HTERT RPE-1 (cell line): ENCODE data around the gene SNCAIP.
"Not testable (repeated sequence)": the region's sequence is repeated elsewhere in the genome, so short reads cannot be mapped to it uniquely, and the experiment has no call there.

ENCODE experiments used
- in situ Hi-C: fragments of 300-500 bp; cut with MboI; formaldehyde crosslinking; loops from 4 replicates; pipeline ENCODE4 v1.14.3; 2020; ENCODE audit warnings: low sequenced_read_pairs

The SNCAIP gene

DNA sequence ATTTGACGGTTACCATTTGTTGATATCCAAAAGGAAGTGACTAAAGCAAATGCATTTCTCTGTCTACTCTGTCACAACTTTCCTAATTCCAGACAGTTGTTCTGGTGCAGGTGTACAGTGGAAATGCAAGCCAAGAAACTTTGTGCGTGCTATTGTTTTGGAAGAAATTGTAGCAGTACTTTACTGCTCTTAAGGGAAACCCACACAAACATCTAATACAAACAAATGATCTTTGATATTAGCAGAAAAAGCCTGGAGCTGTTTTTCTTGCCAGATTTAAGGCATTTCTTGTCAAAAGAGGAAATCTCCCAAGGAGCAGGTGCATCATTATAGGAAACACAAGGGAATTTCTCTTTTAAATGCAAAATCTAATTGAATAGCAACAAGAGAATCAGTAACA, 2.0 kb downstream of the SNCAIP start:
- in situ Hi-C loops: no loop called here

GRCh38 chr5:122315521-122315920, 3.5 kb downstream of the SNCAIP start:
- in situ Hi-C loops: no loop called here

DNA sequence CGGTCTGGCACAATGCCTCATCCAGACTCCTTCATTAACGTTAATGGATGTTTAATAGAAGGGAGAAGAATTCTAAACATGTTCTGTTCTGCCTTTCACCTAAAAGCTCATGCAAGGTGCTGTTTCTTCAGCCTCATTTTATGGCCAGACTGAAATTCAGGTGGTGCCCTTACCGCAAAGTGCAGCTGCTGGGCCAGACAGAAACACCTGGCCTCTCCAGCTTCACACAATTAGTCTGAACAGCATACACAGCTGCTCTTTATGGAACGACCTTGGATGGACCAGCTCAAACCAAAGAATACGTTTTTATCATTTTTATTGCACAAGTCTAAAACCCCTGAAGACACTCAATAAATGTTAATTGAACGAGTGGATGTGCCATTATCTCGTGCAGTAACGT, 4.6 kb downstream of the SNCAIP start:
- in situ Hi-C loops: no loop called here

- in situ Hi-C loops: no loop called here
Measured at GRCh38 chr5:122319897-122320296, 7.9 kb downstream of the SNCAIP start.

DNA sequence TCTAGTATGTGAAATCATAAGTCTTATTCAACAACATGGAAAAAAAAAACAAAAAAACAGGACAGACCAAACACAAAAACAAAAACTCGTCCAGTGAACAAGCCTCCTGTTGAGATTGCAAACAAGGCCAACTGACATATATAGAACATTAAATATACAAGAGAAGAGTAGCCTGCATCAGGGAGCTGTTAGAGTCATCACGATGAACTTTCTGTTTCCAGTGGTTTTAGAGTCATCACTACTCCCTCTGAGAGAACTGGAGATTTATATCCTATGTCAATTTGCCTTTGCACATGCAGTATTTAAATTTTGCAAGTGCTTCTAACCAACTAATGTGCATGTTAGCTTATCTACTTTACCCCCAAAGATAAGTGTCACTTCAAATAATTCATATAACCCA, 9.9 kb downstream of the SNCAIP start:
- in situ Hi-C loops: no loop called here

DNA sequence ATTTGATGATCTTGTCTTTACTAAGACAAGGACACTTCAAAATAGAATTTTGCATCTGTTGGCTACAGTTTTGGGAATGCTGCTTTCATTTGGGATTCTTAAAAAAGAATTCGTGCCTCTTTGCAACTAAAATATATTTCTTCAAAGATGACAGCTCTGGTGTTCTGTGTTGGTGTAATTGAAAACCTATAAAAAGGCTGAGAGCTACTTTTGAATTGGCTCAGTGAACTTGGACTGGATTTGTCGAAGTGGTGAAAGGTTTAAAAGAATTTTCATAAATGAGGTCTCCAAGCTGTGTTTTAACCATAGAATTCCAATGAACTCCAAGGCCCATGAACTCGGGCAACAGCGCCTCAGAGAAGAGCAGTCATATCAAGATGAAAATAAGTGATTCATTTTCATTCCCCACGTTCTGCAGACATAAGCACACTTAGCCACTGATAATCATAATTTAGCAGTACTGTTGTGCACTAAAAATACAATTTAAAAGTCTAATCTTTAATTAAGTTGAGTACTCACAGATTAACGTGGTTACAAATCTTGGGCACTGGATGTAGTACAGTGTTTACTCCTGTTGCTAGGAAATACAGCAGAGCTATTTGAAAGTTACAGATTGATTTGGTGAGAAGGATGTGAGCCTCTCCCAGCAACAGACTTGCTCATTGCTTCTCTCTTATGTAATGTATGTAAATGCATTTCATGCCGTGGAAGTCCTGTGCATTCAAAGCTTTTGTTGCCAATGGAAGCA, 10.9 kb downstream of the SNCAIP start:
- in situ Hi-C loops: no loop called here

GRCh38 chr5:122323738-122324137, 11.7 kb downstream of the SNCAIP start:
- in situ Hi-C loops: no loop called here

DNA sequence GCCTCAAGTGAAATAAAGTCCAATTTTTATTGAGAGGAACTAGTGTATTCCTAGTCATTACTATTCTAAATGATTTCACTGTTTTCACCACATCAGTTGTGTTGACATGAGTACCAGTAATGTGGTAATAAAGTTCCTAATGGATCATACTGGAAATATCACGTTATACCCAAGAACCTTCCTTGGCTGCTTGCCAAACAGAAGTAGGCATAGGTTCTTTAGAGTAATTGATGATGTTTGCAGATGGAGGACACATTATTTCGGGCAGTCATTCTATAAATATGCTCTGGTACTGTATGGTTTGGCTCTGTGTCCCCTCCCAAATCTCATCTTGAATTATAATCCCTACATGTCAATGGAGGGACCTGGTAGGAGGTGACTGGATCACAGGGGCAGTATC, 15.1 kb downstream of the SNCAIP start:
- in situ Hi-C loops: no loop called here

DNA sequence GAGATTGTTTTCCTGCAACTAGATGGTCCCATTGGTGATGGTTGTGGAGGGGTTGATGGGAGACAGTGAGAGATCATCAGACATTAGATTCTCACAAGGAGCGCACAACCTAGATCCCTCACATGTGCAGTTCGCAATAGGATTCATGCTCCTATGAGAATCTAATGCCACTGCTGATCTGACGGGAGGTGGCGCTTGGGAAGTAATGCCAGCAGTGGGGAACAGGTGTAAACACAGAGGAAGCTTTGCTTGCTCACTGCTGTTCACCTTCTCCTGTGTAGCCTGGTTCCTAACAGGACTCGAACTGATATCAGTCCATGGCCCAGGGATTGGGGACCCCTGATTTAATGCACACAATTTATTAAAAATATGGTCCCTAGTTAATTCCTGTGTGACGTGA, 18.8 kb downstream of the SNCAIP start:
- in situ Hi-C loops: no loop called here

DNA sequence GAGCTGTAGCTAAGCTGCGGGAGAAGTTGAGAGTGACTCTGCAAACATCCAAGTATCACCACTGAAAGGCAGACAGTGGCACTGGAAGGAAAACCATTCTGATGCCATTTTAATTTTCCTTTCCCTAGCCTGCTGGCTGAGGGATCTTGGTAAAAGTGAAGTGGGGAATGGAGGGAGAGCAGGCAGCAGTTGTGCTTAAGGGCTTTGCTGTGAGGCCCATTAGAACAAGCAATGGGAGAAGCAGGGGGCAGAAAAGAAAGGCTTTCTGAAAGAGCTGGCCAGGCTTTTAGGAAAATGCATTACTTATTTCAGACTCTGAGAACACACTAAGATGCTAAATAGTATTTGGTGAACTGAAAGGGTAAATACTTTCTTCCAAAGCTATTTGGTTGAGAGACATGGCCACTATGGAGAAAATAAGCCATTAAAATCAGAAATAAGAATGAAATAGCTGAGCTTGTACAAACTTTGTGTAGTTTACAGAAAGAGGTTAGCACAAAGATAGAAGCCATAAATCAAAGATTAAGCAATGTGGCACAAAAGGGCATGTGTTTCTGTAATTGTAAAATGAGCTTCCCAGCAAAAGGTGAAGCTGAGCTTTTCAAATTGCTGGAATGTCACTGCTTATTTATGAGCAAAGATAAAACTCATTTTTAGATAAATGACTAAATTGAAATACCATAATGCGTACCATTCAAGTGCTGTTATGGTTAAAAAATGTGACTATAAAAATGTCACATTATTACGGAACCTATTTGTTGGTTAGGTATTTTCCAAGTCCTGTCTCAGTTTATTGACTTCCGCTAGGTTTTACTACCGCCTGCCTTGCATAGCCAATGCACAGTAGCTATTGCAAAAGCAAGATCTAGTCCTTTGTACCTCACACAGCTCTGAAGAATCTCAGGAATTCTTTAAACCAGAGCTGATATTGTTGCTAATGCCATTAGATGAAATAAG, 20.8 kb downstream of the SNCAIP start:
- in situ Hi-C loops: no loop called here

GRCh38 chr5:122333564-122333963, 21.5 kb downstream of the SNCAIP start:
- in situ Hi-C loops: no loop called here

GRCh38 chr5:122339591-122339990, 27.6 kb downstream of the SNCAIP start:
- in situ Hi-C loops: no loop called here

GRCh38 chr5:122341087-122341486, 29.1 kb downstream of the SNCAIP start:
- in situ Hi-C loops: no loop called here

DNA sequence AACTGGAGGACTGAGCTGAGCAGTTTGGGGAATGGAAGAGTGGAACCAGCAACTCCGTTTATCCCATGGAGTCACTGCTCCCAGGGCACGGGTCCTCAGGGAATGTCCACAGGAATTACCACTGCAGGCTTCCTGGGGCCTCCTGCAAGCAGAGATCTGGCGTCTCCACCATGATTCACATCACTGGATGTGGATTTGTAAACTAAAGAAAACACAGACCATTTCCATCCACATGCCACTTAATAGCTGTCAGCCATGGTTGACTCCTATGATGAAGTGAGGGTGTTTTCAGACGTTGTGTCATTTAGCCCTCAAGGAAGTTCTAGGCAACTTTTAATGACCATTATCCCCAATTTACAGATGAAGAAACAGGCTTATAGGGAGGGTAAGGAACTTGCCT, 30.2 kb downstream of the SNCAIP start:
- in situ Hi-C loops: no loop called here

GRCh38 chr5:122346897-122347581, 35.0 kb downstream of the SNCAIP start:
- in situ Hi-C loops: no loop called here

DNA sequence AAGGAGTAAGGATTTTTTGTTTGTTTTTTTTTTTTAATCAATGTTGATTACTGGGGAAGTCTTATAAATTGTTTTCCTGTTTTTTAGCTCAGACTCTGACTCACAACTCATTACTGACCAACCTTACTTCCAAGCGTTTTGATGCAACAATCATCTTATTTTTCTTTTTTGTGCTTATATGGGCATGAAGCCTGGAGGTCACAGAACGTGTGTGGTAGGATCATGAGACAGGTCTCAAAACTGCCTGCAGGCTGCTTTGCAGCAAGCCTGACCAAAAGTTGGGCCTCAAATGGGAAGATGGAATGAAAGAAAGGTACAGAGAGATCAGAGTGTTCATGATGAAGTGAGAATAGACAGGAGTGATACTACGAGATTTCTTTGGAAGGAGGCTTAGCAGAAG, 38.5 kb downstream of the SNCAIP start:
- in situ Hi-C loops: no loop called here

DNA sequence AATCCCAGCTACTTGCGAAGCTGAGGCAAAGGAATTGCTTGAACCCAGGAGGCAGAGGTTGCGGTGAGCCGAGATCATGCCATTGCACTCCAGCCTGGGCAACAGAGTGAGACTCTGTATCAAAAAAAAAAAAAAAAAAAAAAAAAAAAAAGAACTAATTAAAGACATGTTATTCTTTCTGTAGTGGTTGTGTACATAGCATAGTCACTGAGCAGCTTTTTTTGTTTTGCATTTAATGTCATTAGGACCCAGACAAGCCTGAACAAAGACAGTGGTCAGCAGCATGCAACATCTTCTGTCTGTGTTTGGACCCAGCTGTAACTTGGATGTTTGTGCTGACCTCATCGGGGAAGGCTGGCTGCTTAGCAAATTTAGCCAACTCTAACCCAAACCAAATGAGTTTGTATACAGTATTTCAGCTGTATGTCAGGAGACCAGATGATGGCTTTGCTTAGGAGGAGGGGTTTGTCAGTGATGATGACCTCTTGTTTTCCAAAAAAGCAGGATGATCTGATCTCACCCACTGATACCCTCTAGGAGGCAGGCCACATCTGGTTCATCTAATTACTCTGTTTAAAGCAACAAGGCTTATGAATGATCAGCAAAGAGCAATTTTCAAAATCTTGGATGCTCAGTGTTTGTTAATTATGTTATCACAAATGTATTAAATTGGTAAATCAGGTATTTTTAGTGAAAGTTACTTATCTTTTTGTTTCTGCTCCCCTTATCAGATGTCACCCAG, 39.5 kb downstream of the SNCAIP start:
- in situ Hi-C loops: no loop called here

- in situ Hi-C loops: no loop called here
Measured at GRCh38 chr5:122352331-122352730, 40.3 kb downstream of the SNCAIP start.

DNA sequence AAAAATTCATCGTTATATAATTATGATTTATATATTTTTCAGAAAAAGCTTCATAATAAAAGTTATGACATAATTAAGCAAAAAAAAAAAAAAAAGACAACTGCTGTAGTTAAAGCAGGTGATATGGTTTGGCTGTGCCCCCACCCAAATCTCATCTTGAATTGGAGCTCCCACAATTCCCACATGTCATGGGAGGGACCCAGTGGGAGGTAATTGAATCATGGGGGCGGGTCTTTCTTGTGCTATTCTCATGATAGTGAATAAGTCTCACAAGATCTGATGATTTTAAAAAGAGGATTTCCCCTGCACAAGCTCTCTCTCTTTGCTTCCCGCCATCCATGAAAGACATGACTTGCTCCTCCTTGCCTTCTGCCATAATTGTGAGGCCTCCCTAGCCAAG, 41.3 kb downstream of the SNCAIP start:
- in situ Hi-C loops: not testable (repeated sequence)

- in situ Hi-C loops: no loop called here
Measured at GRCh38 chr5:122354293-122354692, 42.3 kb downstream of the SNCAIP start.

GRCh38 chr5:122355324-122355723, 43.3 kb downstream of the SNCAIP start:
- in situ Hi-C loops: no loop called here
